Duodenal mucosa (tissue), 2 donors: ENCODE measurements around the gene SNX33.

Experiments
- H3K27ac ChIP-seq: one replicate; pipeline ENCODE4 v1.7.0; 2013; ENCODE audit warnings: low read depth, low read length
- H3K27me3 ChIP-seq, 2 donors: one replicate each; pipeline ENCODE4 v1.7.0; 2013; ENCODE audit warnings: low read length in 2 of 2, control low read depth in 1 of 2; ENCODE audit not compliant: insufficient read depth in 2 of 2, control insufficient read depth in 1 of 2
- H3K36me3 ChIP-seq, 2 donors: one replicate each; pipeline ENCODE4 v1.7.0; 2013; ENCODE audit warnings: low read length in 2 of 2, control low read depth in 1 of 2; ENCODE audit not compliant: insufficient read depth in 2 of 2, control insufficient read depth in 1 of 2
- H3K4me1 ChIP-seq, 2 donors: one replicate each; pipeline ENCODE4 v1.7.0; 2013; ENCODE audit warnings: low read length in 2 of 2, control low read depth in 1 of 2; ENCODE audit not compliant: insufficient read depth in 2 of 2, control insufficient read depth in 1 of 2
- H3K4me3 ChIP-seq, 2 donors: one replicate each; pipeline ENCODE4 v1.7.0; 2013; ENCODE audit warnings: low read length in 2 of 2, low read depth in 1 of 2
- H3K9ac ChIP-seq, 2 donors: one replicate each; pipeline ENCODE4 v1.7.0; 2013; ENCODE audit warnings: low read length in 2 of 2, low read depth in 1 of 2
- H3K9me3 ChIP-seq, 2 donors: one replicate each; pipeline ENCODE4 v1.7.0; 2013; ENCODE audit warnings: low read length in 2 of 2, control low read depth in 1 of 2; ENCODE audit not compliant: control insufficient read depth in 1 of 2

Gene SNX33

GRCh38 chr15:75661756-75662140 is 14.0 kb downstream of the SNX33 start:
- Histone ChIP-seq H3K27me3 (no peaks in the 10 kb centered on the region), H3K27ac (peak overlapping the region; percentile 57), H3K9ac (peak overlapping the region in 1 of 2 donors; percentile 23), H3K4me3 (no peak overlapping the region), H3K4me1 (peaks cover 45 to 50% of the 10 kb centered on the region in 2 donors), H3K36me3 (peaks cover 4 to 17% of the 10 kb centered on the region in 2 donors), H3K9me3 (no peaks in the 10 kb centered on the region)

GRCh38 chr15:75662823-75663519 is 15.3 kb downstream of the SNX33 start:
- no peak overlapping the region for H3K27ac ChIP-seq
- H3K9me3 ChIP-seq, result no peaks in the 10 kb centered on the region
- peak overlapping the region in 1 of 2 donors; percentile 38 for H3K9ac ChIP-seq
- peaks cover 4 to 5% of the 10 kb centered on the region in 2 donors for H3K36me3 ChIP-seq
- peaks cover 51 to 60% of the 10 kb centered on the region in 2 donors for H3K4me1 ChIP-seq
- H3K27me3 ChIP-seq, result no peaks in the 10 kb centered on the region
- H3K4me3 ChIP-seq, result no peak overlapping the region

- Histone ChIP-seq H3K9ac (peak overlapping the region; percentile 26 to 38), H3K4me3 (no peak overlapping the region), H3K9me3 (no peaks in the 10 kb centered on the region), H3K27me3 (no peaks in the 10 kb centered on the region), H3K4me1 (peaks cover 51 to 60% of the 10 kb centered on the region in 2 donors), H3K36me3 (peaks cover 3 to 4% of the 10 kb centered on the region in 2 donors), H3K27ac (no peak overlapping the region)
These were observed 16.3 kb downstream of the SNX33 start for GRCh38 chr15:75663931-75664421.

GRCh38 chr15:75666823-75667501 is 19.2 kb downstream of the SNX33 start:
- H3K27ac ChIP-seq, result peak overlapping the region; percentile 3
- no peak overlapping the region for H3K4me3 ChIP-seq
- H3K4me1 ChIP-seq, result peaks cover 30 to 42% of the 10 kb centered on the region in 2 donors
- no peaks in the 10 kb centered on the region for H3K27me3 ChIP-seq
- H3K9me3 ChIP-seq, result no peaks in the 10 kb centered on the region
- peak overlapping the region in 1 of 2 donors; percentile 13 for H3K9ac ChIP-seq
- H3K36me3 ChIP-seq, result no peaks in the 10 kb centered on the region

- peaks cover 23 to 32% of the 10 kb centered on the region in 2 donors for H3K4me1 ChIP-seq
- H3K36me3 ChIP-seq, result no peaks in the 10 kb centered on the region
- no peak overlapping the region for H3K27ac ChIP-seq
- no peaks in the 10 kb centered on the region for H3K9me3 ChIP-seq
- no peak overlapping the region for H3K4me3 ChIP-seq
- H3K27me3 ChIP-seq, result no peaks in the 10 kb centered on the region
- no peak overlapping the region for H3K9ac ChIP-seq
These were observed 21.6 kb downstream of the SNX33 start for GRCh38 chr15:75669191-75669878.

- Histone ChIP-seq H3K27me3 (no peaks in the 10 kb centered on the region), H3K9me3 (no peaks in the 10 kb centered on the region), H3K36me3 (no peaks in the 10 kb centered on the region), H3K27ac (no peak overlapping the region), H3K4me1 (peaks cover 18 to 27% of the 10 kb centered on the region in 2 donors), H3K9ac (no peak overlapping the region), H3K4me3 (no peak overlapping the region)
These were observed 22.1 kb downstream of the SNX33 start for GRCh38 chr15:75669879-75670212.

- no peak overlapping the region for H3K27ac ChIP-seq
- H3K4me3 ChIP-seq, result no peak overlapping the region
- no peaks in the 10 kb centered on the region for H3K36me3 ChIP-seq
- no peak overlapping the region for H3K9ac ChIP-seq
- no peaks in the 10 kb centered on the region for H3K27me3 ChIP-seq
- no peaks in the 10 kb centered on the region for H3K9me3 ChIP-seq
- peaks cover 11 to 16% of the 10 kb centered on the region in 2 donors for H3K4me1 ChIP-seq
These were observed 24.3 kb downstream of the SNX33 start for GRCh38 chr15:75671730-75672602.

- H3K4me1 ChIP-seq, result peaks cover 7 to 15% of the 10 kb centered on the region in 2 donors
- H3K27ac ChIP-seq, result no peak overlapping the region
- H3K9me3 ChIP-seq, result no peaks in the 10 kb centered on the region
- no peaks in the 10 kb centered on the region for H3K27me3 ChIP-seq
- no peak overlapping the region for H3K4me3 ChIP-seq
- peak overlapping the region in 1 of 2 donors; percentile 18 for H3K9ac ChIP-seq
- no peaks in the 10 kb centered on the region for H3K36me3 ChIP-seq
These were observed 25.1 kb downstream of the SNX33 start for GRCh38 chr15:75672646-75673425.
